Activated naive CD8-positive, alpha-beta T cell (primary cell): ENCODE results near the gene TMEM233.

Source experiments
- H3K27ac Mint-ChIP-seq: one replicate; pipeline ENCODE4 v1.8.0; 2021; ENCODE audit warnings: mixed read lengths
- H3K27me3 Mint-ChIP-seq: one replicate; pipeline ENCODE4 v1.8.0; 2021; ENCODE audit warnings: mixed read lengths
- H3K36me3 Mint-ChIP-seq: one replicate; pipeline ENCODE4 v1.8.0; 2021; ENCODE audit warnings: mixed read lengths
- H3K4me1 Mint-ChIP-seq: one replicate; pipeline ENCODE4 v1.8.0; 2021; ENCODE audit warnings: low read depth, mixed read lengths
- H3K4me3 Mint-ChIP-seq: one replicate; pipeline ENCODE4 v1.8.0; 2021; ENCODE audit warnings: mild to moderate bottlenecking, mixed read lengths
- H3K9me3 Mint-ChIP-seq: one replicate; pipeline ENCODE4 v1.8.0; 2021; ENCODE audit warnings: low read depth, mixed read lengths

TMEM233 gene

DNA sequence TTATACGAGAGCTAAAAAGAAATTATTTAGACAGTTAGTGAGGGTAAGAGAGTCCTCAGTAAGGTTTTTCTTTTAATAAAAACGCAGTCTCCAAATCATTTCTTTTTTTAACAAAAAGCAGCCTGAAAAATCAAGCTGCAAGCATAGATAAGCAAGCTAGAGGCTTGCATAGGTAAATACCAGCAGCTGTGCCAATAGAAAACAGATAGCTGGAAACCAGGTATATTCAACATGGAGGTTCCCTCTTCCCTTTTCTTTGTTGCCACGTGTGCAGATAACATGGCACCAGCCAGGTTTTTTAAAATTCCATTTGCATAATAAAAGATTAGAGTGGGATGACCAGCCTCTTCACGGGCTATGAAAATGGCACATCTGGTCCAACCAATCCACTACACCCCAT lies 68.3 kb downstream of the TMEM233 start:
- Mint-ChIP-seq H3K4me3 (no peak overlapping the region), H3K27me3 (no peaks in the 10 kb centered on the region), H3K4me1 (peaks cover 17% of the 10 kb centered on the region), H3K9me3 (no peaks in the 10 kb centered on the region), H3K36me3 (no peaks in the 10 kb centered on the region), H3K27ac (no peak overlapping the region)

DNA sequence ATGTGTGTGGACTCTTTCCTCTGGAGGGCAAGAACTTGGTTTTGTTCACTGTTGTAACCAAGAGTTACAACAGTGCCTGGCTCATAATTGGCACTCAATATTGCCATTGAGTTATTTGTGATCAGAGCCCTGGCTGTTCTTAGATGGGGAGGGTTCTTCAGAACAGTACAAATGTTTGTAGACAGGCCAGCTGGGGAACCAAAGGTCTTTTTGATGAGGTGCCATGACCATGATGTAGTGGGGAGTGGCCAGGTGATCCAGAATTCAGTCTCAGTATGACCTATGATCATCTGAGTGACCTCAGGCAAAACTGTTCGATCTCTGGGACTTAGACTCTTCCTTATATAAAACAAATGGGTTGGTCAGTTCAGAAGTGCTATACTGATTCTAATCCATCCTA lies 71.1 kb downstream of the TMEM233 start:
- Mint-ChIP-seq H3K4me1 (peaks cover 31% of the 10 kb centered on the region), H3K4me3 (no peak overlapping the region), H3K36me3 (no peaks in the 10 kb centered on the region), H3K9me3 (no peaks in the 10 kb centered on the region), H3K27ac (no peak overlapping the region), H3K27me3 (no peaks in the 10 kb centered on the region)

DNA sequence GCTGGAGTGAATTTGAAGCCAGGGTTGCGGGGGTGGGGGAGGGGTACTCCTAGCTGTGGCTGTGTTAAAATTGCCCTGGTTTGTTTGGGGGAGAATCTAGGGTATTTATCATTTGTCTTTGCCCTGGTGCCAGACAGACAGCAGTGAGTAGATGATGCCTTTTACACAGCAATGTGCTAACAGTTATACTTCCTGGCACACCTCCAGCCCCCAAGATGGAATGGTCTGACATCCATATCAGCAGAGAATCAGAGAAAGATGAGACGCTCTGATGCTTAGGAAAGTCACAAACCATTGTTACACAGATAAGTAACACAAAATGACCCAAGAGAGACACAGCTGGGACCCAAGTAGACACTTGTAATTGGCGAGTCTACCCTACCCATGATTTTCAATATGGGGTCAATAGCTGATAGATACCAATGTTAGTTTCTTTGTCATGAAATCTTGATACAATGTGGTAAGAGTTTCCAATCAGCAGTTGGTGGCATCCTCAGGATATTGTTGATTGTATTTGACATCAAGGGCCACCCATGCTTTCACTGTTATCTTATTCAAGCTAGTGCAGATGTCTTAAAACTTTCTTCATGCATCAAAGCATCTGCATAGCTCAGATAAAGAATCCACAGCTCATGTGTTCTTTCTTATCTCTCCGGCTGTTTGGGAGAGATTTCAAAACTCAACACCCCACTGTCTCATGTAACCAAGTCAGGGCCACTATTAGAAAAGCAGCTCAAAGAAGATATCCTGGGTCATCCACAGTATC lies 71.8 kb downstream of the TMEM233 start:
- H3K36me3 Mint-ChIP-seq = peaks cover 2% of the 10 kb centered on the region
- no peak overlapping the region for H3K4me3 Mint-ChIP-seq
- no peaks in the 10 kb centered on the region for H3K27me3 Mint-ChIP-seq
- H3K9me3 Mint-ChIP-seq = no peaks in the 10 kb centered on the region
- no peak overlapping the region for H3K27ac Mint-ChIP-seq
- H3K4me1 Mint-ChIP-seq = peaks cover 38% of the 10 kb centered on the region

DNA sequence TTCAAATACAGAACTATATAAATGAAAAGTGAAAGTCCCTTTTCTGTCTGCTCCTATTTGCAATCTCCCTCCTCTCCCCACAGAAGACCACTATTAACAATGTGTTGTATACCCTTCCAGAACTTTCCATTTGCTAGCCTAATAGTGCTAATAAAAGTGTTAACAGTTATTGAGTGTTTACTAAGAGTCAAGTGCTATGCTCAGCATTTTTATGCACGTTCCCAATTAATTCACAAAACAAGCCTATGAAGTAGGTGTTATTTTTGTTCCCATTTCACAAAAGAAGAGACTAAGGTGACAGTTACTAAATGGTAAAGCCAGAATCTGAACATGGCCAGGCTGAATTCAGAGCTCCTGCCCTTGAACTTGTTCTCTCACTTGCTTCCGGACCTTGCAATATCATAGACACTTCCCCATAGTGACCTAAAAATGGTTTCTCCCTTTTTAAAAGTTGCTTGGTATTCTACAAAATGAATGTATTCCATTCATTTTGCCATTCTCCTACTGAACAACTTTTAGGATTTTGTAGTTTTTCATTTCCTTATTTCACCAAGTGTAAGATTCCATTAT lies 72.7 kb downstream of the TMEM233 start:
- H3K27me3 Mint-ChIP-seq = no peaks in the 10 kb centered on the region
- H3K4me1 Mint-ChIP-seq = peaks cover 47% of the 10 kb centered on the region
- peak overlapping the region; percentile 87 for H3K27ac Mint-ChIP-seq
- peaks cover 4% of the 10 kb centered on the region for H3K36me3 Mint-ChIP-seq
- peak overlapping the region; percentile 94 for H3K4me3 Mint-ChIP-seq
- no peaks in the 10 kb centered on the region for H3K9me3 Mint-ChIP-seq

DNA sequence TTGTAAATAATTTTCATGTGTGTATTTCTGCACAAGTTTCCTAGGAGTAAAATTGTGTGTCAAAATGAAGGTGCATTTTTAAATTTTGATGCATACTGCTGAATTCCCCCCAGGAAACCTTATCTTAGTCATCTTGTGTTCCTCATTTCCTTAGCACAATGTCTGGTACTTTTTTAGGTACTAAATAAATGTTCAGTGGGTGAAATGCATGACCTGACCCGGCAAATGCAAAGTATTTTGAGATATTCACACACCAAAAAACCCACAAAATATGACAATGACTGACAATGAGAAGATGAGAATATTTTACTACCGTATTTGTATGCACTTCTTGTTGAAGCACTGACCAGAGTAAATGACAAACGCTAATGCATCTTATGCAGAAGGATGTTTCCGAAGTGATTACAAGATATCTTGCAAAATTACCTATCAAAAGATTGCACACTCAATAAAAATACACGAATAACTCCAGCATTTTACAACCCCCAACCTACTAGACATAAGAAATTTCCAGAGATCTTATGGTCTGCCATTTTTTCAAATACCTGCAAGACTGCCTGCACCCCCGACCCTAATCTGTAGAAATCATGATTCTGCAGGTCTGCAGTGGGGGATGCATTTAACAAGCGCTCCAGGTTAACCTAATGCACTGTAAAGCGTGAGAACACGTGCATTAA lies 73.5 kb downstream of the TMEM233 start:
- peak overlapping the region; percentile 80 for H3K27ac Mint-ChIP-seq
- H3K9me3 Mint-ChIP-seq = no peaks in the 10 kb centered on the region
- no peaks in the 10 kb centered on the region for H3K27me3 Mint-ChIP-seq
- H3K4me1 Mint-ChIP-seq = peaks cover 54% of the 10 kb centered on the region
- H3K4me3 Mint-ChIP-seq = peak overlapping the region; percentile 94
- H3K36me3 Mint-ChIP-seq = peaks cover 4% of the 10 kb centered on the region

DNA sequence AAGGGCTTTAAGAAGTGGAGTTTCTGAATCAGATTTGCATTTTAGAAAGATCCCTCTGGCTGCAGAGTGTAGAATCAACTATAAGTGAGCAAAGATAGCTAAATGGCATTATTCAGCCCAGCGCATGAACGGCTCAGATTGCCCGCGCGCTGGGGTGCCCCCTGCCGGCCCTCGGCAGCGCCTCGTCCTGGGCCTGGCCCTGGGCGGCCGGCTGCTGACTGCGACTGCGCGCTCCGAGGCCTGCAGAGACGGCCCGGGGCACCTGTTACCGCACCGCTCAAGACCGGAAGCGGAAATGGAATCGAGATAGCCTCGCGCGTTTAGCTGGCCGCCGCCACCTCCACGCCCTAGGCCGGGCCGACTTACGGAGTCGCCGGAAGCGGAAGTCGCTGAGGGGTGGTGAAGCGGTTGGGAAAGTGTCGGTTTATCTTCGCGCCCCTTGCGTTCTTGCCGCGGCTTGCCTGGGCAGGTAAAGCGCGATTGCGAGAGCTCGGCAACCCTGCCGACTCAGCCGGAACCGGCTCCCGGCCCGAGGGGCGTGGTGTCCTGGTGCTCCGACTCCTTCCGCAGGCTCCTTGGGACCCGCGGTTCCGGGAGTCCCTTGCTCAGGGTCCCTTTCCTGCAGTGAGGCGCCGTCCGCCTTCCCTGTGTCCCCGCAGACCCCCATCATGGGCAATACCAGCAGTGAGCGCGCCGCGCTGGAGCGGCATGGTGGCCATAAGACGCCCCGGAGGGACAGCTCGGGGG lies 74.2 kb downstream of the TMEM233 start, which contains the start of gene PRKAB1:
Gene PRKAB1 (plus strand): TSS at position 557 of the 747 bp plus-strand sequence. CDS start 112 bp downstream, at position 669.
- Mint-ChIP-seq H3K4me1 (peaks cover 60% of the 10 kb centered on the region), H3K4me3 (peak within 1 kb of the TSS; percentile 94), H3K36me3 (peaks cover 8% of the 10 kb centered on the region), H3K9me3 (no peaks in the 10 kb centered on the region), H3K27ac (peak within 1 kb of the TSS; percentile 93), H3K27me3 (no peaks in the 10 kb centered on the region)

DNA sequence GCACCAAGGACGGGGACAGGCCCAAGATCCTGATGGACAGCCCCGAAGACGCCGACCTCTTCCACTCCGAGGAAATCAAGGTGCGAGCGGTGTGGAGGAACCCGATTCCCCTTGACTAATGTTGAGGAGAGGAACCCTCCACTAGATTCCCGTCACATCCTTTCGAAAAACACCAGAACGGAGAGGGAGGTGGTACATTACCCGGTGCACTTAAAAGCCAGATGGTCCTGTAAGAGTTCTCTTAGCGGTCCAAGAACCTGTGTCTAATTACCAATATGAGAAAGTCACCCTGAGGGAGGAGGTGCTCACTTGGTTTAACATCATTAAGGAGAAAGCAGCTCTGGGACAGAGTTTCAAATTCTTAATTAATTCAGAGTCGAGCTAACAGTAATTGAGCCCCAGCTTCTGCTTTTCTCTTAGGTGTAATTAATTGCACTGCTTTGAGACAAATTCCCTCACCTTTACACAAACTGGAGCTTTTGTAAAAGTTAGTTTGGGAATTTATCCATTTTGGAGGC lies 74.8 kb downstream of the TMEM233 start:
- Mint-ChIP-seq H3K4me3 (peak overlapping the region; percentile 94), H3K27me3 (no peaks in the 10 kb centered on the region), H3K27ac (peak overlapping the region; percentile 93), H3K4me1 (peaks cover 66% of the 10 kb centered on the region), H3K36me3 (peaks cover 8% of the 10 kb centered on the region), H3K9me3 (no peaks in the 10 kb centered on the region)

DNA sequence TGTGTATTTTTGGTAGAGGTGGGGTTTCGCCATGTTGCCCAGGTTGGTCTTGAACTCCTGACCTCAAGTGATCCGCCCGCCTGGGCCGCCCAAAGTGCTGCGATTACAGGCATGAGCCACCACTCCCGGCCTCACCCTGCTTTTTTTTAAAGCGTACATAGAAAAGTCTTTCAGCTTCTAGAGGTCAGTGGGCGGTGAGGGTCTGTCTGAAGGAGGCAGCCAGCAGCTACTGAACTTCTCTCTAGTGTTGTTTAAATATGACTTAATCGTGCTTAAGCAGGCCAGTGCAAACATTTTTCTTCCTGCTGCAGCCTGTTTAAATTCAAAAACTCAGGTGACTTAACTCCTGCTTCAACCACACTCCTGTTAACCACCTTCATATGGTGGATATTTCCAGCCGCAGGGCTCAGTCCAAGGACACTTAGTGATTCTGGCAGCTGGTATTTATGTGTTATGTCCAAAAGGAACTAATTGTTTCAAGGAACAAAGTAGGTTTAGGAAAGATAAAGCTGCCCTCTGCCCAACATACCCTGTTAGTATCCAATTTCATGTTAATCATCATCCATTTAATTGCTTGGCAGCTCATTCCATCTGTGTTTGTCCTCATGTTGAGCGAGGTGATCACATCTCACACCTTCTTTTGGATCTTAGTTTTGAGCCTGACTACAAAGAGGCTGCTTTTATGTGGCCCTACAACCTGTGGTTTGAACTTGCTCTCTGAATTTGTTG lies 76.3 kb downstream of the TMEM233 start:
- H3K27me3 Mint-ChIP-seq = no peaks in the 10 kb centered on the region
- peak overlapping the region; percentile 70 for H3K27ac Mint-ChIP-seq
- peaks cover 75% of the 10 kb centered on the region for H3K4me1 Mint-ChIP-seq
- H3K9me3 Mint-ChIP-seq = no peaks in the 10 kb centered on the region
- H3K36me3 Mint-ChIP-seq = peaks cover 8% of the 10 kb centered on the region
- H3K4me3 Mint-ChIP-seq = peak overlapping the region; percentile 82

DNA sequence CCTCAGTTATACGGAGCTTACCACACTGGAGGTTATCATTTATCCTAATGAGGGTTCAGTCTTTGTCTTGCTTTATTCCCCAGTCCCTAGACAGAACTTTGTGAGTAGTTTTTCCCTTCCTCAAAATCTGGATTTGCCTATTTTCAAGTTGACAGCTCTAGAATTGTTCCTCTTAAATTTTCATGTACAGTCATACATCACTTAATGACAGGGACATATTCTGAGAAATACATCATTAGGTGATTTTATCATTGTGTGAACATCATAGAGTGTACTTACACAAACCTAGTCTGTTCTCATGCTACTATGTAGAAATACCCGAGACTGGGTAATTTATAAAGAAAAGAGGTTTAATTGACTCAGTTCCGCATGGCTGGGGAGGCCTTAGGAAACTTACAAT lies 77.5 kb downstream of the TMEM233 start:
- no peaks in the 10 kb centered on the region for H3K9me3 Mint-ChIP-seq
- H3K27ac Mint-ChIP-seq = peak overlapping the region; percentile 64
- H3K4me3 Mint-ChIP-seq = peak overlapping the region; percentile 82
- H3K36me3 Mint-ChIP-seq = peaks cover 8% of the 10 kb centered on the region
- H3K4me1 Mint-ChIP-seq = peaks cover 66% of the 10 kb centered on the region
- no peaks in the 10 kb centered on the region for H3K27me3 Mint-ChIP-seq

DNA sequence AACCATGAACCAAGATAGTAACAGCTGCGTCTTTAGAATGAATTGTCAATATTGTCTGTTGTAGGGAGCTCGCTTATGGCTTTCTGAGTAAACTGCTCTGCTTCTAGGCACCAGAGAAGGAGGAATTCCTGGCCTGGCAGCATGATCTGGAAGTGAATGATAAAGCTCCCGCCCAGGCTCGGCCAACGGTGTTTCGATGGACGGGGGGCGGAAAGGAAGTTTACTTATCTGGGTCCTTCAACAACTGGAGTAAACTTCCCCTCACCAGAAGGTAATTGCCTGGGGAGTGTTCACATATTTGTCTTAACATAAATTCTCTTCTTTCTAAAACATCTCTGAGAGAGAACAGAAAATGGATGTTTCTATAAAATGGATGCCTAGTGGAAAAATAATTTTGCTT lies 78.6 kb downstream of the TMEM233 start:
- H3K4me3 Mint-ChIP-seq = no peak overlapping the region
- H3K36me3 Mint-ChIP-seq = peaks cover 8% of the 10 kb centered on the region
- H3K27ac Mint-ChIP-seq = peak overlapping the region; percentile 79
- no peaks in the 10 kb centered on the region for H3K27me3 Mint-ChIP-seq
- peaks cover 55% of the 10 kb centered on the region for H3K4me1 Mint-ChIP-seq
- H3K9me3 Mint-ChIP-seq = no peaks in the 10 kb centered on the region

DNA sequence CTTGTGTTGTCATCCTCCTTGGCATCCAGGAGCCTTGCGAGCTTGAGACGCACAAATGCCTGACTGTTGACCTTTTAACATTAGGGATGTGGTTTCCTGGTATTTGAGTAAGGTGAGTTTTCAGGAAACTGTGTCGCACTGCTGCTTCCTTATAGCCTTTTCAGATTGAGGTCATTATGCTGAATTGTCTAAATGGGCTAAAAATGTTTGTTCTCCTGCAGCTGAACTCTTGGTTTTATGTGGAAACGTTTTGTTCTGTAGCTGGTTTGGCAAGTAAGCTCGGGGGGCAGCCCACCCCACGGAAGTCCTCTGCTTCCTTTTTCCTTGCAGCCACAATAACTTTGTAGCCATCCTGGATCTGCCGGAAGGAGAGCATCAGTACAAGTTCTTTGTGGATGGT lies 80.1 kb downstream of the TMEM233 start:
- Mint-ChIP-seq H3K27ac (peak overlapping the region; percentile 79), H3K27me3 (no peaks in the 10 kb centered on the region), H3K4me3 (peak overlapping the region; percentile 38), H3K4me1 (peaks cover 47% of the 10 kb centered on the region), H3K9me3 (no peaks in the 10 kb centered on the region), H3K36me3 (peaks cover 8% of the 10 kb centered on the region)

DNA sequence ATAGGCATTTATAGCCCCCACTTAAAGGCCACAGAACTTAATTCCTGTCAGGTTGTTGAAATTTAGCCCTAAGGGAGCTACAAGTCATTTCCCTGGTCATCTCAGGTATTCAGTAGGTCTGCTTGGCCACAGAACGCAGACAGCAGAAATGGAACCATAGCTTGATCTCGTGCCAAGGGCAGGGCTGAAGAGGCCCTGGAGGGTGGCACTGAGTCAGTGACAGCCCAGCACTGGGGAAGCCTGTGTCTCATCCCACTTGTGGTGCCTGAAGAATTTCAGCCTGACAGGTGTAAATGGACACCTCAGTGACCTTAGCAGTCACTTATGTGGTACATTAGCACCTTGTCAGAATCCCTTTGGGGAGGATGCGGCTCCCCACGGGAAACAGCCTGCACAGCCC lies 81.0 kb downstream of the TMEM233 start:
- Mint-ChIP-seq H3K4me3 (no peak overlapping the region), H3K27me3 (no peaks in the 10 kb centered on the region), H3K9me3 (no peaks in the 10 kb centered on the region), H3K4me1 (peaks cover 45% of the 10 kb centered on the region), H3K36me3 (peaks cover 8% of the 10 kb centered on the region), H3K27ac (peak overlapping the region; percentile 79)

DNA sequence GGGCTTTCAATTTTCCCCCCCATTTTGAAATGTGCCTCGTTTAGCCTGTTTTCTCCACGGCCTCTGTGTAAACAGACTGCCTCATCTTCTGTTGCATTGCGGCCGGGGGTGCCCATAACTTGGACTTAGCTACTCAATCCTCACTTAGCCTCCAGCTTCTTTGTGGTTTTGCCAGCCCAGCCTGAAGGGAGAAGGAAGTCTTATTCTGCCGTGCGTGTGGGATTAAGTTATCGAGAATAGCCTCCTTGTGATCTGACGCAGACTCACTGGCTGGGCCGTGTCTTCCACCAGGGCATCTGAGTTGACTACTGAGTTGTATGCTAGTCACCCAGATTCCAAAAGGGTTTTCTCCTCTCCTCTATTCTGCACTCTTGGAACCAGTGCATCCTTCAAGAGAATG lies 82.4 kb downstream of the TMEM233 start:
- H3K4me3 Mint-ChIP-seq = no peak overlapping the region
- H3K4me1 Mint-ChIP-seq = peaks cover 30% of the 10 kb centered on the region
- H3K36me3 Mint-ChIP-seq = peaks cover 4% of the 10 kb centered on the region
- H3K27me3 Mint-ChIP-seq = no peaks in the 10 kb centered on the region
- H3K27ac Mint-ChIP-seq = peak overlapping the region; percentile 28
- no peaks in the 10 kb centered on the region for H3K9me3 Mint-ChIP-seq

DNA sequence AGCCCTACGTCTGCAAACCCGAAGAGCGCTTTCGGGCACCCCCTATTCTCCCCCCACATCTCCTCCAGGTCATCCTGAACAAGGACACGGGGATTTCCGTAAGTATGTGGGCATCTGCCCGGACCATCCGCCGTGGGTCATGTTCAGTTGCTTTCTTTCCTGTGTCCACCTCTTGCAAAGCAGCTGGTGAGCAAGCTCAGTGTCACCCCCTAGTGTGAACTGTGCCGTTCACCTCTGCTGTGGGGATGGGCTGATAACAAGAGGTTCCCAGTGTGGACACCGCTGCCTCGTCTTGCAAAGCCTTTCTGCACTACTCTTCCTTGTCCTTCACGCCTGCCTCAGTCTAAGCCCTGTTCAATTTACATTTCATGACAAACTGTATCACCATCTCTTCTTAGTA lies 83.0 kb downstream of the TMEM233 start:
- H3K27ac Mint-ChIP-seq = no peak overlapping the region
- peaks cover 25% of the 10 kb centered on the region for H3K4me1 Mint-ChIP-seq
- H3K9me3 Mint-ChIP-seq = no peaks in the 10 kb centered on the region
- no peaks in the 10 kb centered on the region for H3K27me3 Mint-ChIP-seq
- H3K4me3 Mint-ChIP-seq = no peak overlapping the region
- H3K36me3 Mint-ChIP-seq = peaks cover 4% of the 10 kb centered on the region
